Esophagus muscularis mucosa (tissue), 3 donors: ENCODE data around the gene CELF2.

Experiments
- CTCF ChIP-seq, 3 experiments: fragments of 200-600 bp in 2 of 3; fragments of 450-650 bp in 1 of 3; sonication (generic) in 2 of 3; IDR thresholded peaks; one replicate each; pipeline ENCODE4 v1.5.1; 2017 to 2019; ENCODE audit warnings: antibody characterized with exemption in 3 of 3, mild to moderate bottlenecking in 2 of 3, moderate library complexity in 1 of 3
- POLR2A ChIP-seq: fragments of 450-650 bp; IDR thresholded peaks from one replicate; pipeline ENCODE4 v1.6.1; 2017; ENCODE audit warnings: antibody characterized with exemption, moderate library complexity, mild to moderate bottlenecking, low read depth
- POLR2AphosphoS5 ChIP-seq, 2 donors: sonication (generic); formaldehyde crosslinking; IDR thresholded peaks; one replicate each; pipeline ENCODE4 v1.6.1; 2017; ENCODE audit warnings: antibody characterized with exemption in 2 of 2

GRCh38 chr10:11249808-11250195 is 232.1 kb downstream of the CELF2 start:
- TF ChIP-seq CTCF (IDR thresholded peaks at IDR 0.05), result no peak
- TF ChIP-seq POLR2A, result no peak
- TF ChIP-seq POLR2AphosphoS5 (IDR thresholded peaks at IDR 0.05), result no peak
